ENCODE measurements around the gene LHCGR. TPM values are rescaled to one million over a fixed set of nuclear protein-coding genes. Genes with fewer than 3 reads are reported as not detected.

The LHCGR gene
- total and polyA plus RNA-seq, 2 of the 13 experiments (the other 11 are each of a cell fraction or from before 2014, with no cell fraction given): not detected

DNA sequence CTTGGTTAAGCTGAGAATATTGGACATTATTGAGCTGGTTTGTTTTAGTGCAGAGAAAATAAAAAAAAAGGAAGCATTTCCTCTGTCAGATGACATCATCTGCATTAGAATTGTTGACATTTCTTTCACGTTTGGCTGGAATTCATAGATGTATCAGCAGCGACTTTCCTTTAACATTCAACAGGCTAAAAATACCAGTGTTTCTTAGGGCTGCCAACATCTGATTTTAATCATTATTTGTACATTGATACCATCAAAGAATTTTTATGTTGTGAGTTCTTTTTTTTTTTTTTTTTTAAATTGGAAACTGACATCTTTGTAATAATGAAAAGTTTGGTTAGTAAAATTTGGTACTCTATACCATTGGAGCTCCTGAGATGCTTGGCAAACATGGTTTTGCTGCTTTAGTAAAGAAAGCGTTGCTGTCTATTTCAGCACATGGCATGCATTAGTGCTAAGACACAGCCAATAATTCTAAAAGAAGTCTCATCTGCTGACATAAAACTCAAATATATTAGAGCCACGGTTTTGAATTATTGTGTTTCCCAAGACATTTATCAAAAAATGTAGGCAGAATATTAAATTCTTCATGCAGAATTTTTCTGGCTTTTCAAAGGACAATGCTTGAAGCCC is 104.2 kb downstream of the LHCGR start:
- TF ChIP-seq SOX13 (IDR thresholded peaks at IDR 0.05) (no peak), SOX13 (CRISPR knock-in tag; conservative IDR thresholded peaks at IDR 0.05 in 1 of 2, IDR thresholded peaks at IDR 0.05 in 1 of 2) (no peak), ATF7 (IDR thresholded peaks at IDR 0.05) (peak; percentile 87), ATF7 (CRISPR knock-in tag; IDR thresholded peaks at IDR 0.05) (no peak)
- H3K27me3 ChIP-seq (ENCODE audit: control insufficient read depth in 1 of 2, insufficient read depth in 2 of 2, low read length in 2 of 2): no peaks in the 10 kb centered on the region
- H3K4me2 ChIP-seq (ENCODE audit: low read depth, low read length): no peak overlapping the region
- no peaks in the 10 kb centered on the region for H3K79me2 ChIP-seq (ENCODE audit: insufficient read depth, low read length)
- no peak overlapping the region for H2AFZ ChIP-seq (ENCODE audit: low read length)
- no peak overlapping the region for H3K27ac ChIP-seq (ENCODE audit: extremely low read length, insufficient read depth, low read length)
- no peaks in the 10 kb centered on the region for H3K36me3 ChIP-seq (replicated peaks in 1 of 2; ENCODE audit: control insufficient read depth in 1 of 2, insufficient read depth in 2 of 2, low read length in 2 of 2)
- 1% methylated on average over 4 of the region's 4 CpGs for WGBS (ENCODE audit: low lambda C conversion rate)
- no peak overlapping the region for H3K4me3 ChIP-seq (replicated peaks in 1 of 3; ENCODE audit: insufficient read depth in 1 of 3, low read depth in 2 of 3, low read length in 3 of 3)
- no peaks in the 10 kb centered on the region for H3K9me3 ChIP-seq (ENCODE audit: low read length)
- in situ Hi-C loops (cut with HindIII; ENCODE audit: extremely low pct_ligation_motif_present, low pct_unique_long_range_greater_than_20kb) (no loop called here), intact Hi-C loops (cut with micrococcal nuclease; ENCODE audit: unreplicated experiment) (no loop called here)
- H3K4me1 ChIP-seq (ENCODE audit: insufficient read depth, low read length): no peaks in the 10 kb centered on the region
- DNase-seq (ENCODE audit: low spot score) (no peak), ATAC-seq (no peak), FAIRE-seq (no peak)
- H4K20me1 ChIP-seq (ENCODE audit: insufficient read depth, low read length): no peaks in the 10 kb centered on the region
- CTCF ChIA-PET (ENCODE audit: low intra/inter-chr PET ratio, low total read pairs): no interaction called here
- no peak overlapping the region for H3K9ac ChIP-seq (ENCODE audit: insufficient read depth, low read depth, low read length)
- no TSS peak for BruUV-seq (replicated peaks)
- POLR2A ChIA-PET: no interaction called here

- intact Hi-C loops (cut with micrococcal nuclease; ENCODE audit: unreplicated experiment) (no loop called here), in situ Hi-C loops (cut with HindIII; ENCODE audit: extremely low pct_ligation_motif_present, low pct_unique_long_range_greater_than_20kb) (no loop called here)
- ChIA-PET CTCF (ENCODE audit: low intra/inter-chr PET ratio, low total read pairs) (no interaction called here), POLR2A (no interaction called here)
- Histone ChIP-seq H3K36me3 (replicated peaks in 1 of 2; ENCODE audit: control insufficient read depth in 1 of 2, insufficient read depth in 2 of 2, low read length in 2 of 2) (no peaks in the 10 kb centered on the region), H4K20me1 (ENCODE audit: insufficient read depth, low read length) (no peaks in the 10 kb centered on the region), H3K27ac (ENCODE audit: extremely low read length, insufficient read depth, low read length) (no peak overlapping the region), H2AFZ (ENCODE audit: low read length) (no peak overlapping the region), H3K9me3 (ENCODE audit: low read length) (no peaks in the 10 kb centered on the region), H3K4me3 (replicated peaks in 1 of 3; ENCODE audit: insufficient read depth in 1 of 3, low read depth in 2 of 3, low read length in 3 of 3) (no peak overlapping the region), H3K4me1 (ENCODE audit: insufficient read depth, low read length) (no peaks in the 10 kb centered on the region), H3K27me3 (ENCODE audit: control insufficient read depth in 1 of 2, insufficient read depth in 2 of 2, low read length in 2 of 2) (no peaks in the 10 kb centered on the region), H3K79me2 (ENCODE audit: insufficient read depth, low read length) (no peaks in the 10 kb centered on the region), H3K9ac (ENCODE audit: insufficient read depth, low read depth, low read length) (no peak overlapping the region), H3K4me2 (ENCODE audit: low read depth, low read length) (no peak overlapping the region)
- FAIRE-seq (no peak), DNase-seq (ENCODE audit: low spot score) (no peak), ATAC-seq (no peak)
- WGBS (ENCODE audit: low lambda C conversion rate): 0% methylated on average over 1 of the region's 1 CpG
- TF ChIP-seq SMARCE1 (IDR thresholded peaks at IDR 0.05; ENCODE audit: borderline replicate concordance) (no peak), ZNF292 (CRISPR knock-in tag; IDR thresholded peaks at IDR 0.05; ENCODE audit: borderline replicate concordance, low read depth) (no peak), SMAD1 (CRISPR knock-in tag; IDR thresholded peaks at IDR 0.05; ENCODE audit: borderline replicate concordance, low read depth) (no peak), SRY (CRISPR knock-in tag; IDR thresholded peaks at IDR 0.05) (no peak), ZNF800 (CRISPR knock-in tag; IDR thresholded peaks at IDR 0.05) (no peak), ZNF225 (CRISPR knock-in tag; IDR thresholded peaks at IDR 0.05) (no peak)
- BruUV-seq (replicated peaks): no TSS peak
These were observed 117.3 kb downstream of the LHCGR start for GRCh38 chr2:48638261-48638660.

All from HepG2 (cell line).